HG03175 (cell line): ENCODE data around the gene SLC39A3.

Source experiments
- ATAC-seq: cut with Tn5 transposase; IDR thresholded peaks from one replicate; pipeline ENCODE4 v1.9.1; 2021; ENCODE audit warnings: mild to moderate bottlenecking, moderate library complexity; ENCODE audit not compliant: unreplicated experiment

Gene SLC39A3

DNA sequence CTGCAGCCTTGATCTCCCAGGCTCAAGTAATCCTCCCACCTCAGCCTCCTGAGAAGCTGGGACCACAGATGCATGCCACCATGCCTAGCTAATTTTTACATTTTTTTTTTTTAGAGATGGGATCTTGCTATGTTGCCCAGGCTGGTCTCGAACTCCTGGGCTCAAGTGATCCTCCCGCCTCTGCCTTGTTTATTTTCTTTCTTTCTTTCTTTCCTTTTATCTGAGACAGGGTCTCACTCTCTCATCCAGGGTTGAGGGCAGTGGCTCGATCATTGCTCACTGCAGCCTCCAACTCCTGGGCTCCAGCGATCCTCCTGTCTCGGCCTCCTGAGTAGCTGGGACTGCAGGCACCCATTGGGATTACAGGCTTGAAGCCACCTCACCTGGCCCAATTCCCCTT is 33.6 kb downstream of the SLC39A3 start:
- ATAC-seq = no peak

DNA sequence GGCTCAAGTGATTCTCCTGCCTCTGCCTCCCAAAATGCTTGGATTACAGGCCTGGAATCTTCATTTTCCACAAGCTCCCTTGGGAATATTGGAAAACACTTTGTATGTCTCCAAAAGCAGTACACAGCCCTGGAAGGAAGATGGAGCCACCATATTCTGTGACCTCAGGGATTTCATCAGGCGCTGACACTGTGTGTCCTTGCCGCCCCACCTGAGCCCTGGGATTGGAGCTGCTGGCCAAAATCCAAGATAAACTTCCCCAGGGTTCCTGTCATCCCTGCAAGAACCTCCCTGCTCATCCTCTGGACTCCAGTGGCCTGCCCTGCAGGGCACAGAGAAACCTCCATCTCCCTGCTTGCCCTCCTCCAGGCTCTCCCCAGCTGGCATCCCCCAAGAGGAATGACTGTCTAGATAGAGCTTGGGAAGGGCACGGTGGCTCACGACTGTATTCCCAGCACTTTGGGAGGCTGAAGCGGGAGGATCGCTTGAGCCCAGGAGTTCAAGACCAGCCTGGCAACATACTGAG is 36.1 kb downstream of the SLC39A3 start:
- no peak for ATAC-seq

DNA sequence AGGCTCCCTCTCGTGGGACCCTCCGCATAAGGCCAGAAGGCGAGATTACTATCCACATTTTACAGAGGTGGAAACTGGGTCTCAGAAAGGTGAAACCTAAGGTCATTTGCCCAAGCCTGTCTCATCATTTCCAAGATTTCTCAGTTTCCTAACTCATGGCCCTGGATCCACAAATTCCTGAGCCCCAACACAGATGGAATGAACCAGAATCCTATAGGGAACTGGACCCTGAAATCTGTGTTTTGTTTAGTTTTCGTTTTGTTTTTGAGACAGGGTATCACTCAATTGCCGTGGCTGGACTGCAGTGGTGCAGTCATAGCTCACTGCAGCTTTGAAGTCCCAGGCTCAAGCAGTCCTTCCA is 36.8 kb downstream of the SLC39A3 start:
- ATAC-seq = no peak

DNA sequence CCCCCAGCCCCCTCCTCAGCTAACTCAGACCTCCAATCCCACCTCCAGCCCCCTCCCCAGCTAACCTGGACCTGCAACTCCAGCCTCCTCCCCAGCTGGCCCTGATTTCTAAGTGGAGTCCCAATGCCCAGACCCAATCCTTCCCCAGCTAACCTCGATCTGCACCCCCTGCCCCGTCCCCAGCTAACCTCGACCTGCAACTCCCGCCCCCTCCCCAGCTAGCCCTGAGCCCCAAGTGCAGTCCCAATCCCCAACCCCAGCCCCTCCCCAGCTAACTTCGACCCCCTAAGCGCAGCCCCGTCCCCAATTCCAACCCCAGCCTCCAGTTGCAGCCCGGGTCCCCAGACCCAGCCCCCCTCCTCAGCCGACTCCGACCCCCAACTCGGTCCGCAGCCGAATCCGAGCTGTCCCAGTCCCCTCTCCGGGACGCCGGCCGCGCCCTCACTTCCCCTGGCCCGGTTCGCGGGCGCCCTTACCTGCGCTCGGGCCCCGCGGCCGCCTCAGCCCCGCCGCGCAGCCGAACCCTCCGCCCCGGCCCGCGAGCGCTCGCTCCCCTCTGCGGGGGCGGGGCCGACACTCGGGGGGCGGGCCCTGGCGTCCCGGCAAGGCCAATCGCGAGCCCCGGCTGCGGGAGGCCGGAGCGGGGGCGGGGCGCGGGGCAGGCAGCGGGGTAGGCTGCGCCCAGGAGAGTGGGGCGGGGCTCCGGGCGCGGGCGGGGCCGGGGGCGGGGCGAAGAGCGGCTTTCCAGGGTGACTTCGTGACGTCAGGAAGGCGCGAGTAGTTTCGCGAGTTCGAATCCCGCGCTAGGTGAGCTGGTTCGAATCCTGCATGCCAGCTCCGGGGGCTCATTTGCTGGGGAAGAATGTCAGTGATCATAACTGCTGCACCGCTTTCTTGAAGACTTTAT is 37.4 kb downstream of the SLC39A3 start, which contains the start of gene GNG7:
Gene GNG7, minus strand, starts transcription at position 525 of the 907 bp plus-strand sequence. CDS start 182,006 bp downstream, outside the sequence.
- peak; percentile 83 for ATAC-seq

DNA sequence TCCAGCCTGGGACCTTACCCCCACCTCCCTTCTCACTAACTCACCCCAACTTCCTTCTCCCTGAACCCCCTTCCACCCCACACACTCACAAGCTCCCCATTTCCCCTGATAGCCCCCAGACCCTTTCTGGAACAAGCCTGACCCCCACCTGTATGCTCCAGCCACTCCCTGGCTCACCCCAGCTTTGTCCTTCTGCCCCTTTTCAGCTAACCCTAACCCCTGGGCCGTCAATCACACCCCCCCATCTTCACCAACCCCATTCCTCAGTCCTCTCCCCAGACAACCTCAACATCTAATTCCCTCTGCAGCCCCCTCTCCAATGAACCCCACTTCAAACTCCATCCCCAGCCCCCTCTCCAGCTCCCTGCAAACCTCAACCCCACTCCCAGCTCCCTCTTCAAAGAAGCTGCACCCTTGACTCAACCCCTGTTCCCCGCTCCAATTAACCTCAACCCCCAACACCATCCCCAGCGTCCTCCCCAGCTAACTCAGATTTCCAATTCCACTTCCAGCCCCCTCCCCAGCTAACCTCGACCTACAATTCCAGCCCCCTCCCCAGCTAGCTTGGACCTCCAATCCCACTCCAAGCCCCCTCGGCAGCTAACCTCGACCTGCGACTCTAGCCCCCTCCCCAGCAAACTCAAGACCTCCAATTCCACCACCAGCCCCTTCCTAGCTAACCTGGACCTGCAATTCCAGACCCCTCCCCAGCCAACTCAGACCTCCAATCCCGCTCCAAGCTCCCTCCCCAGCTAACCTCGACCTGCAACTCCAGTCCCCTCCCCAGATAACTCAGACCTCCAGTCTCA is 38.3 kb downstream of the SLC39A3 start:
- ATAC-seq = no peak

DNA sequence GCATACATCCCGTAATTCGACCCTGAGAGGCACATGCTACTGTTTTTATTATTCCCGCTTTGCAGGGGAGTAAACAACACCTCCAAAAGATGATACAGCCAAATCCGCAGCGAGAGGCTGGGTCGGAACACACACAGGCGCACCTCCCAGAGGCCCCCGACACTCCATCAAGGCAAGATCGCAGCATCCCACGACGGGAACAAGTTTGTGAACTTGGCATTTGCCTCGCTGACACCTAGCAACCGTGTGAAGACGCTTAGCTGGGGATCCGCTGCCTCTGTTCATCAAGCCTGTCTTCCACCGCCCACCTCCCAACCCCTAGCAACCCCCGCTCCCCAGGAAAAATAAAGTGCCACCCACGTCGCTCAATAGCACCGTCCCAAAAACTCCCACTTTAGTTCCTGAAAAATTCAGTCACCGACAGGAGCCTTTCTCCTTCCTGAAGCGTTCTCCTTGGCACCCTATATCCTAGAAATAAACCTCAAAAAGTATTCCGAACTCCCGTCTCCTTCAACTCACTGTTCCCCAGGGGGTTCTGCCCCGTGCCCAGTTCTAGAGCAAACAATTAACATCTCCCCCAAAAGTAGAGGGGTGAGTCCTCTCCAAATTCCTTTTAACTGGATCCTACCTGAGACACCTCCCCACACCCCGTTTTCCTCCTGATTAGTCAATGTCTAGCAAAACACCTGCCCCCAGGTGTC is 39.0 kb downstream of the SLC39A3 start:
- no peak for ATAC-seq

DNA sequence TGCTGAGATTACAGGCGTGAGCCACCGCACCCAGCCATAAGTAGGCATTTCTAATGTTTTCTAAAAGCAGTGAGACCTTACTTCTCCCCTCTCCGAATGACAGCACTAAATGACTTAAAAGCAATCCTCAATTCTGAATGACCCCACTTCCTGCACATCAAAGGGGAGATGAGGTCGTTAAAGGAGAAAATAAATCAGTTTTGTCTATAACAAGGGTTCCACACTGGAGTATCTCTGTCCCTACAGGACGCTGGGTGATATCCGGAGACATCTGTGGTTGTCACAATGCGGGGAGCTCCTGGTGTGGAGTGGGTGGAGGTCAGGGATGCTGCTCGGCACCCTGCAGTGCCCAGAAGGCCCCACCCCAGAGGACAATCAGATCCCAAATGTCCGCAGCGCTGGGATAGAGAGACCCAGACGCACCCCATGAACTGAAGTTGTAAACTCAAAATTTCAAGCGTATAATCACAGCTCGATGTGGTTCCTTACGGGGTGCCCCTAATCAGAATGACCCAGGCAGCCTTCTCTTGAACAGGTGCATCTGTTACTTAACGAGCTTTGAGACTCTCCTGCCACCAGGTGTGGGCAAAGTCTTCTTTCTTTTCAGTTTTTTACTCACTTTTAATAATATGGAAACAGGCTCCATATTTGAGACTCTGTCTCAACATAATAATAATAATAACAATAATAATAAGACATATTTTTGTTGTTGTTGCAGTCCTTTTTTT is 40.2 kb downstream of the SLC39A3 start:
- ATAC-seq = no peak

DNA sequence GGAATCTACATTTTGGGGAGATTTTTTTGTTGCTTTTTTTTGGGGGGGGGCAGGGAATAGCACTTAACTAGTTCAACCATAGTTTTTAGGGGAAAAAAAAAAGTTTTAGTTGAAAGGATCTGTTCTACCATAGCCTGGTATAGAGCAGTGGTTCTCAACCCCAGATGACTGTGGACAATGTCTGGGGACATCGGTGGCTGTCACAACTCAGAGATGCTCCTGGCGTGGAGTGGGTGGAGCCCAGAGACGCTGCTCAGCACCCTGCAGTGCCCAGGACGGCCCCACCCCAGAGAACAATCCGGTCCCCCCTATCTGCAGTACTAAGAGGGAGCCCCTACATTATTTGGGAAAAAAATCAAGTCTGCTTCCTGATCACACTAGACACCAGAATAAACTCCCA is 45.6 kb downstream of the SLC39A3 start:
- no peak for ATAC-seq

DNA sequence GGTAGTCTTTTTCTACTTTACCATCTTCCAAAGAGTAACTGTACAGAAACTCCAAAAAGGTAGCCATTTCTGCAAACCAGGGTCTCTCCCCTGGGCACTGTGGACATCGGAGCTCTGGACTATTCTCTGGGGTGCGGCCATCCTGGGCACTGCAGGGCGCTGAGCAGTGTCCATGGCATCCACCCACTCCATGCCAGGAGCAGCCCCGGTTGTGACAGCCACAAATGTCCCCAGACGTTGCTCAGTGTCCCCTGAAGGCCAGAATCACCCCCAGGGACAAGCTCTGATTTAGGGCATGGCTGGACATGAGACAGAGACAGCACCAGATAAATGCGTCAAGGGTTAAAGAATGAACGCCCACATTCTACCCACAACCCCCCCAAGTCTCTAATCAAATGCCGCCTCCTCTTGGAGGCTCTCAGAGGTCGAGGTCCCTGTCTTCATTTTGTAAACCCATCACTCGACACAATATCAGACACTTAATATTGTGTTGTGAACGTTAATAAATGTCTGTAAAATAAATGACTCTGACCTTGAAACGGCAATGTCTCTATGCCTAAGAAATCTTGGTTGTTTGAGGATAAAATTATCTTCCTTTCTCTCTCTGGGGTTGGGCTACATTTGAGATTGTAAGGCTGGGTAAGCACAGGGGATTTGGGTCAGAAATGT is 46.2 kb downstream of the SLC39A3 start:
- ATAC-seq = no peak

DNA sequence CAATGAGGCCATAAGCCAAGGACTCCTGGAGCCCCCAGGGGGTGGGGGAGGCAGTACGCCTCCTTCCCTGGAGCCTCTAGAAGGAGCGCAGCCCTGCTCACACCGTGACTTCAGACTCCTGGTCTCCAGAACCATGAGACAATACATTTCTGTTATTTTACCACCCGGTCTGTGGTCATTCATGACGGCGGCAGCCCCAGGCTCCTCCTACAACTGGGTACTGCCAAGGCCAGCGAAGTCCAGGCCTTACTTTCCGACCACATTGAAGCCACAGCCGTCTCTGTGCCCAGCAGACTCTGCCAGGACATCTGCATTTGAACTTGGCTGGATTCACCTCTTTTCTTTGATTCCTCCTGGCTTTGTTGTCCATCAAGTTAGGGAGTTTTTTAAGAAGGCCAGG is 47.9 kb downstream of the SLC39A3 start:
- no peak for ATAC-seq

DNA sequence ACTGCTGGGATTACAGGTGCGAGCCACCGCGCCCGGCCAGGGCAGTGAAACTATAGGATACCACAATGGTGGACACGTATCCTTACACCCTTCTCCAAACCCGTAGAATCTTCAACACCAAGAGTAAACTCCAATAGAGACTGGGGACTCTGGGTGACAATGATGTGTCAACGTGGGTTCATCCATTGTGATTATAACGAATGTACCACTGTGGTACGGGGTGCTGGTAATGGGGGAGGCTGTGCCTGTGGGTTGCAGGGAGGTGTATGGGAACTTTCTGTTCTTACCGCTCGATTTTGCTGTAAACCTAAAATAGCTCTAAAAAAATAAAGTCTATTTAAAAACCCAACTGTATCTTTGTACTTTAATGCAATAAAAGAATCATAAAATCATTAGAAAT is 49.0 kb downstream of the SLC39A3 start:
- no peak for ATAC-seq

DNA sequence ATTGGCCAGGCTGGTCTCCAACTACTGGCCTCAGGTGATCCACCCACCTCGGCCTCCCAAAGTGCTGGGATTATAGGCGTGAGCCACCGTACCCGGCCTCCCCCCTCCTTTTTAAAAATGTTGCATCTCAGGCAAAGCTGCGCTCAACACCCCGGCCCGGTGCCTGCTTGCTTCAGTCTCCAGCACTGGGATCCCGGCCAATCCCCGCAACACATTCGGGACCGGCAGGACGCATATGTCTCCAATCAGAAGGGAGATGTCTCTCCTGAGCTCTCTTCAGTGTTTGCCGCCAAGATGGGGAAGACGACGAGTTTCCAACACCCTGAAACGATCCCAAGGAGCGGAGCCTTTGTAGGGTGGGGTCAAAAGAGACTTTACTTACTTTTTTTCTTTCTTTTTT is 53.5 kb downstream of the SLC39A3 start:
- no peak for ATAC-seq

DNA sequence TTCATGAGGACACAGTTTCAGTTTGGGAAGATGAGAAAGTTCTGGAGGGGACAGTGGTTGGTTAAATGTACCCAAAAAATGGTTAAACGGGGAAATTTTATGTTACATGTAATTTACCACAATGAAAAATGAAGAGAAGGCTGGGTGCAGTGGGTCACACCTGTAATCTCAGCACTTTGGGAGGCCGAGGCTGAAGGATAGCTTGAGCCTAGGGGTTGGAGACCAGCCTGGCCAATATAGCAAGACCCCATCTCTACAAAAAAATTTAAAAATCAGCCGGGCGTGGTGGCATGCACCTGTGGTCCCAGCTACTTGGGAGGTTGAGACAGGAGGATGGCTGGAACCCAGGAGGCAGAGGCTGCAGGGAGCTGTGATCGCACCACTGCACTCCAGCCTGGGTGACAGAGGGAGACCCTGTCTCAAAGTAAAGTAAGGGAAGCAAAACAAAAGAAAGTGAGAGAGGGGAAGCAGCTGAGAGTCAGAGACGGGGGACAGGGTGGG is 54.6 kb downstream of the SLC39A3 start:
- ATAC-seq = no peak

DNA sequence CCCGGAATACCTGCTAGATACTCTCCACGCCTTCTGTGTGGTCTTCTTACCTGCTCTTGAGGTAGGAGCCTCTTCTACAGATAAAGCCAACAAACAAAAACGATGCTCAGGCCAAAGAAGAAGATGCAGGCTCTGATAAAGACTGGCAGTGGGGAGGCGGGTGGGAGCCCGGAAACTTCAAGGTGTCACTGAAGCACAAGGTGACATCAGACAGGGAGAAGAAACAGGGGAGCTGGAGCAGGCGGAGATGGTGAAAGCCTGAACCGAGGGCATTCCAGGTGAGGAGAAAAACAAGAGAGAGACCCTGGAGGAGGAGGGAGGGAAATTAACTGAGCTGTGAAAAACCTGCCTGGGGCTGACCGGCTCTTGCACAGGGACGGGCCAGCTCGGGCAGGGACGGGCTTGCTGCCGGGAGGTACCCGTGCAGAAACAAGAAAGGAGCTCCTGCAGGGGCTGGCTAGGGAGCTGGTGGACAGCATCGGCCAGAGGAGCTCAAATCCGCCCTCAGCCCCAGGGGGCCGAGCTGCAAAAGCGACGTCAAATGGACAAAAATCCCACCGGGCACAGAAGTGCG is 56.3 kb downstream of the SLC39A3 start:
- ATAC-seq = no peak
